NCI-H82 (cell line): ENCODE measurements around the gene C3orf18.

Source experiments
- DNase-seq: peaks from one replicate; lab custom pipeline; 2025; lab: John Stamatoyannopoulos, UW

Gene C3orf18

GRCh38 chr3:50551054-50551659 is 16.4 kb downstream of the C3orf18 start:
- DNase-seq, result no peak

- peak; percentile 79 for DNase-seq
These were observed 17.3 kb downstream of the C3orf18 start for GRCh38 chr3:50550079-50550736.

DNA sequence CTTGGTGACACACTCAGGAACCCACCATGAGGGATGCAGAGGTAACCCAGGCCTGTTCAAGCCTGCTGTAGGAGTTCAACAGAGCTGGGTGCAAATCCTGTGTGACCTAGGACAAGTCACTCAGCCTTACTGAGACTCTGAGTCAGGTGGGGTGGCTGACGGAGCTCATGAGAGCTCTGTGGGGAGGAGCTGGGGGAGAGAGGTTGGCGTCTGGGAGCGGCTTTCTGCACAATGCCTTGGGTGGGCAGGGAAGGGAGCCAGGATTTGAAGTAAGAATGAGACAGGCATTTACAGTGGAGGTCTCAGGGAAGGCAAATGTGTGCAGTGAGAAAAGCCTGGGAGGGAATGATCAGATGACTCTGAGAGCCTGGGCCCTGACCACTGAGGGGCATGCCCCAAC is 18.3 kb downstream of the C3orf18 start:
- DNase-seq, result no peak

GRCh38 chr3:50545781-50546180 is 21.8 kb downstream of the C3orf18 start:
- no peak for DNase-seq

- peak; percentile 82 for DNase-seq
These were observed 25.1 kb downstream of the C3orf18 start for GRCh38 chr3:50542177-50543034.

- DNase-seq, result no peak
These were observed 27.9 kb downstream of the C3orf18 start for GRCh38 chr3:50539356-50540286.

GRCh38 chr3:50537421-50538129 is 30.0 kb downstream of the C3orf18 start:
- no peak for DNase-seq

DNA sequence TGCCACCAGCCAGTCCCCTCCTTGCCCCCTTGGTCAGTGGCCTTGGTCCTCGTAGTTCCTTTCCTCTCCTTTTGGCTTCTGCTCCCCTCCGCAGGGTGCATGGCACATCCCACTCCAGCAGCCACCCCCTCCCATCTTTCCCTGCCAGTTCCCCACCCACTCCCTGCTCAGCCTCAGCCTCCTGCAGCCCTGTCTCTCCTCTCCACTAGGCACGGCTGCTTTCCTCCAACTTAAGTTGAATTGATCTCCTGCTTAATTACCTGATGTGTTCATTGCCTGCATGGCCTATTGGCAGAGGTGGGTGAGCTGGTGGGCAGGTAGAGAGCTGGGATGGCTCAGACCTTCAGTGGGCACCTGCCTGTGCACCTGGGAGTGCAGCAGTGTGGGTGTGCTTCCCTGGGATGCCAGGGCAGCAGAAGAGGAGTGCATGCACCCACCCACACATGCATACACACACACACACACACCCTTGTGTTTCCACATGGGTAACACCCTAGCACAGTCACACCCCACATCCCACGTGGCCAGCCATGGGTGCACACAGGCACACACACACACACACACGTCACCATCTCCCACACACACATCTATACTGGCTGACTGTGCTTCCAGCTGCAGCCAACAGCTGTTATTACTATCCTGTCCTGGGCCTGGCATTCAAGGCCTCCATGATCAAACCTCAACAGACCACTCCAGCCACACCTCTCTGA is 30.9 kb downstream of the C3orf18 start:
- no peak for DNase-seq

DNA sequence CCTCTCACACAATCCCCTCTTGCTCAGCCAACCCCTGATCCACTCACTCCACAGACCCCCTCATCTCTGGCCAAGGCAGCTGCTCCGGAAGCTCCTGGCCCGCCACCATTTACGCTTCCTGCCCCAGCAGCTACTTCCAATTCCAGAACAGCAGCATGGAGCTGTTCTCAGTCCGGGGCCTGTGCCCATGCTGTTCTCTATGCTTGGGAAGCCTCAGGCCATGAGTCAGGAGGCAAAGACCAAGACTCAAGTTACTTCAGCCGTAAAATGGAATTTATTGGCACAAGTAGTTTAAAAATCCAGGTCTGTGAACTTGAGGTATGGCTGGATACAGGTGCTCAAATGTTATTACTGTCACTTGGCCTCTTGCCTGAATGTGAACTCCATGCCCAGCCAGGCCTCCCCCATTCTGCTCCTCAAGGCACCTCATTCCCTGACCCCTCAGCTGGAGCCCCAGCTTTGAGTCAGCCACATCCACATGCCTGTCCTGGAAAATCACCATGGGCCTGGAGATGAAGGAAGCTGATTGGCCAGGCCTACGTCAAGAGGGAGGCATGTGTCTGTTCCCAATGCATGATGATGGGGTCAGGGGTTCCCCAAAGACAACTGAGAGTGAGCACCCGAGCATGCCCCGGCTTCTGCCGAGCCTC is 32.7 kb downstream of the C3orf18 start:
- DNase-seq, result no peak

DNA sequence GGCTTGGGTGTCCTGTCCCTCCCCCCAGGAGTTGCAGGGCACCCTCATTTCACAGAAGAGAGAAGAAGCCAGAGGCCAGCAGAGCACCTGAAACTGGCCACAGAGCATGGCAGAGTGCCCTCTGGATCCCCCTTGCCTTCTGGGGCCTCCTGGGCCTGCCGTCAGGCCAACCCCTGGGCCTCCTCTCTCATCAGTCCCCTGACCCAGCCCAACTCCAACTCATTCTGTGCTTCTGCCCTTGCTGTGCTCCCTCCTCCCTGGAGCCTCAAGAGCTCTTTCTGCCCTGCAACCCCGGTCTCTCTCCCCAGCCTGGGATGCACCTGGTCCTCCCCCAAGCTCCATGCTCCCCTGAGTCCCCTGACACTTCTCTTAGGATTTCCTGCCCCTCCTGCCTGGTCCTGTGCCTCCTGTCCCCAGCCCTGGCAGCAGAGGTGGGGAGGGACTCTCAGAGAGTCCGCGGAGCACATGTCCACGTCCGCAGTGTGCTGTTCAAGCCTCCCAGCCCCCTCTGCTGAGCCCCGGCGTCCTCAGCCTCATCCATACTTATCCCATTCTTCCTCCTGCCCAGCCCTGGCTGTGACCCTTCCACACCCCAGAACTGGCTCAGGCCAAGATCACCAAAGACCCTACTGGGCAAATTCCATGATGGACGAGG is 33.6 kb downstream of the C3orf18 start:
- DNase-seq, result no peak

GRCh38 chr3:50533316-50533715 is 34.2 kb downstream of the C3orf18 start:
- no peak for DNase-seq

- no peak for DNase-seq
These were observed 35.4 kb downstream of the C3orf18 start for GRCh38 chr3:50532062-50532705.

DNA sequence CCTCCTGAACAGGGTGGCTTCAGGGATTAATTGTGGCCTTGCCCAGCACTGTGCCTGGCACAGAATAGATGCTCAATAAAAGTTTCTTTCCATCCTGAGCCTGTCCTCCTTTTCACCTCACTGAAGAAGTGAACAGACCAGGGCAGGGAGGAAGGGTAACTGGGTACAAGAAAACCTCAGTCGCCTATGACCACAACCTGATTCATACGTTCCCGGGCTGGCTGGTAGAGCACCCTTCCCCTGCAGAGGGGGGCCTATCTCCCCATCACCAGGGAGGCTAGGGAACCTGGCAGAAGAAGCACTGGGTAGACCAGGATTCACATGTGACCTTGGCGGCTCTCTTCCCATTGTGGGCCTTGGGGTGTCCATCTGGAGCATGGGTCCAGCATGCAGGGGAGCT is 36.3 kb downstream of the C3orf18 start:
- no peak for DNase-seq

DNA sequence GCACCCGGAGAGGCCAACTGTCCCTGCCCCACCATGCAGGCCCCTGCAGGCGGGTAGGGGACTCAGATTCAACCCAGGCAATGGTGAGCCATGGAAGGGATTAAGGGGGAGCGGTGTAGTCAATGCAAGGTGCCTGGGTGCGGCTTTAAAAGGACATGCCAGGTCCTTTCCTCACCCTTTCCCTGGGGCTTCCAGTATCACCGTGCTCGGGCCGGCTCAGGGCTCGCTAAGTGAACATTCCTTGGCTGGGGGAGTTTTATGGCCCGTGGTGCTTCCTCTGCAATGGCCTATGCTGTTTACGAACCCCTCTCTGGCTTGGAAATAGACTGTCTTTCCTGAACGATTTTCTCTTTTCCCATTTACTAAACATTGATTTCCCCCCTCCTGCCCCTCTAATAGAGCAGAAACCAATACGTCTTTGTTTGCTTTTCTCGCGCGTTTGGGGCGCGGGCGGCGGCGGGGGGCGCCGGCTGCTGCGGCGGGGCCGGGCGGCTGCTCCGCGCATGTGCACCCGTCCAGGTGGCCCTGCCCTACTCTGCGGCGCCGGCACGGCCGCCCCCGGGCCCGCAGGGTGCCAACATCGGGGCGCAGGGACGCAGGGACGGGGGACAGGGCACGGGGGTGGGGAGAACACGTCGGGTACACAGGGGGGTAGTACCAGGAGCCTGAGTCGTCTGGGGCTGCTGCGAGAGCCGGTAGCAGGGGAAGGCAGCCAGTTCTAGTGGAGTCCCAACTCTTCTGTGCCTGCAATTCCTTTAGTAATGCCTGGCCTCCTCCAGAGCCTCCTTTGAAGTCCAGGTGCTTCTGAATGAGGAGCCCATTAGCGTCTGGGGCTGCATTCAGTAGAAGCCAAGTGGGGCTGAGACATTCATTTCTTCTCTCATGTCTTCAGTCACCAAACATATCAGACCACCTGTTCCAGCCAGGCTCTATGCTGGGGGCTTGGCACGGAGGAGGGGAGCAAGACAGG is 37.3 kb downstream of the C3orf18 start:
- no peak for DNase-seq

DNA sequence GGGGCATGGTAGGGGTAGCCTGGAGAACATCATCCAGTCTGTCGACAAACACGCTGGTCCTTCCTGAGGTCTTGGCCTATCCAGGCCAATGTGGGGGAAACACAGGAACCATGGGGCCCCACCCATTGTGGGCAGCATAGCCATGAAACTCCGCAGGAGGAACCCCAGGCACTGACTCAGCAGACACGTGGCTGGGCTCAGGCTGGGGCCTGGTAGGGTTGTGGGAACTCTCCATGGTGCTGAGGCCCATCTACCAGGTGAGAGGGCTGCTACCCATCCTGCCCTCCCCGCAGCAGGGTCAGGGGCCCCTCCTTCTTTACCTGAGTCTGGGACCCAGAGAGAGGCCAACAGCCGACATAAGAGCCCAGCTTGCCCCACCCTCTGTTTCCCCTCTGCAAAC is 41.6 kb downstream of the C3orf18 start:
- DNase-seq, result no peak

- peak; percentile 31 for DNase-seq
These were observed 42.2 kb downstream of the C3orf18 start for GRCh38 chr3:50525191-50525910.

DNA sequence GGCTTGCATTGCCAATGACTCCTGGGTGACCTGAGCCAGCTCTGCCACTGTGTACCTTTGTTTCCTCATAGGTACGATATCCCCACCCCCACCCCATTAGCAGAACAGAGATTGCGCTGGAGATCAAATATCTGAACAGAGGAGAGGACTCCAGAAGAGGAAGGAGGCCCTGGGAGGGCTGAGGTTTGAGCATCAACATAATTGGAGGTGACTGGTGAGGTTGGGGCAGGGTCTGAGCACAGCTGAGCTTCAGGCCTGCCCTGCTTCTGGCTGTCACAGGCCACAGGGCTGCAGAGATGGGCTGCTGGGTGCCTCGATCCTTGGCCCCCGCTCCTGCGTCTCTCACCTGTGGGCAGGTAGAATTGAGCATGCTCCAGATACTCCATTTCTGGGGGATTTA is 42.8 kb downstream of the C3orf18 start:
- peak; percentile 36 for DNase-seq
